Fibroblast of lung (primary cell): ENCODE measurements around the gene FXN.

Source experiments
- EZH2 ChIP-seq: IDR thresholded peaks from 2 replicates; pipeline ENCODE4 v1.5.1; 2012; ENCODE audit warnings: low read length, control low read depth, mild to moderate bottlenecking; ENCODE audit errors: missing control alignments
- TF ChIP-seq, protein P1 (sequence below), 2 donors: IDR thresholded peaks in 1 of 2; conservative IDR thresholded peaks in 1 of 2; 1 replicate in 1 of 2; 2 replicates in 1 of 2; pipeline ENCODE4 v1.5.1; 2011 to 2012; ENCODE audit warnings: low read length in 2 of 2, control low read depth in 1 of 2, inconsistent platforms in 1 of 2, low read depth in 1 of 2, mild to moderate bottlenecking in 1 of 2

DNA sequence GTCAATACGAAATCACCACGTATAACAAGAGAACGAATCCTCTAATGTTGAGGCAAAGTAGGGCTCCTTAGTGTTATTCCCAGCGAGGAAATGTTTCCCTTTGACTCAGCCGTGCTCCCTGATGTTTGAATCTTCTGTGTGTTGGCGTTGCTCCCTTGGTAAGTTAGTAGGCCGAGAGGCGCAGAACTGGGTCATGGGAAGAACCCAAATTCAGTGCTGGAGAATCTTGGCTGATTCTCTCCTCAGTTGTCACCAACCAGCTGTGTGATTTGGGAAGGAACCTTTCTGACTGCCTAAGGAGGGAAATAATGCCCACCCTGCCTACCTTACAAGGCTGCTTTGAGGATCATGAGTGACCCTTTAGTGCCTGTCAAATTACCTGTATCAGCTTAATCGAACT lies 44.1 kb upstream of the FXN start:
- TF ChIP-seq, protein P1, sequence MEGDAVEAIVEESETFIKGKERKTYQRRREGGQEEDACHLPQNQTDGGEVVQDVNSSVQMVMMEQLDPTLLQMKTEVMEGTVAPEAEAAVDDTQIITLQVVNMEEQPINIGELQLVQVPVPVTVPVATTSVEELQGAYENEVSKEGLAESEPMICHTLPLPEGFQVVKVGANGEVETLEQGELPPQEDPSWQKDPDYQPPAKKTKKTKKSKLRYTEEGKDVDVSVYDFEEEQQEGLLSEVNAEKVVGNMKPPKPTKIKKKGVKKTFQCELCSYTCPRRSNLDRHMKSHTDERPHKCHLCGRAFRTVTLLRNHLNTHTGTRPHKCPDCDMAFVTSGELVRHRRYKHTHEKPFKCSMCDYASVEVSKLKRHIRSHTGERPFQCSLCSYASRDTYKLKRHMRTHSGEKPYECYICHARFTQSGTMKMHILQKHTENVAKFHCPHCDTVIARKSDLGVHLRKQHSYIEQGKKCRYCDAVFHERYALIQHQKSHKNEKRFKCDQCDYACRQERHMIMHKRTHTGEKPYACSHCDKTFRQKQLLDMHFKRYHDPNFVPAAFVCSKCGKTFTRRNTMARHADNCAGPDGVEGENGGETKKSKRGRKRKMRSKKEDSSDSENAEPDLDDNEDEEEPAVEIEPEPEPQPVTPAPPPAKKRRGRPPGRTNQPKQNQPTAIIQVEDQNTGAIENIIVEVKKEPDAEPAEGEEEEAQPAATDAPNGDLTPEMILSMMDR (conservative IDR thresholded peaks at IDR 0.05 in 1 of 2, IDR thresholded peaks at IDR 0.05 in 1 of 2; ENCODE audit: low read depth in 1 of 2, low read length in 2 of 2): no peak
- TF ChIP-seq EZH2: no peak
